Stomach (tissue), 4 donors: ENCODE results near the gene SSH2.

ENCODE experiments used
- CTCF ChIP-seq, 7 experiments: fragments of 450-650 bp in 4 of 7; fragments of 200-600 bp in 3 of 7; sonication (generic) in 3 of 7; IDR thresholded peaks; one replicate each; pipeline ENCODE4 v1.5.1; 2016 to 2019; ENCODE audit warnings: antibody characterized with exemption in 7 of 7, control low read depth in 2 of 7, mild to moderate bottlenecking in 1 of 7
- EP300 ChIP-seq: sonication (generic); formaldehyde crosslinking; IDR thresholded peaks from one replicate; pipeline ENCODE4 v1.6.1; 2017; ENCODE audit warnings: antibody characterized with exemption
- POLR2A ChIP-seq, 4 donors: fragments of 450-650 bp; IDR thresholded peaks; one replicate each; pipeline ENCODE4 v1.6.1; 2016; ENCODE audit warnings: antibody characterized with exemption in 4 of 4, control low read depth in 2 of 4, mild to moderate bottlenecking in 1 of 4, moderate library complexity in 1 of 4
- POLR2AphosphoS5 ChIP-seq, 3 donors: sonication (generic); formaldehyde crosslinking; IDR thresholded peaks; one replicate each; pipeline ENCODE4 v1.6.1; 2016; ENCODE audit warnings: antibody characterized with exemption in 3 of 3

- no peak for TF ChIP-seq CTCF (IDR thresholded peaks at IDR 0.05)
- TF ChIP-seq POLR2AphosphoS5 (IDR thresholded peaks at IDR 0.05) = no peak
- no peak for TF ChIP-seq POLR2A (IDR thresholded peaks at IDR 0.05)
- TF ChIP-seq EP300 = no peak
Measured at GRCh38 chr17:29642171-29642611, 287.8 kb downstream of the SSH2 start.
